ENCODE data around the gene GPN2. TPM values are rescaled to one million over a fixed set of nuclear protein-coding genes. Genes with fewer than 3 reads are reported as not detected.

GPN2 gene
- total and polyA plus RNA-seq, 9 of the 15 experiments (the other 6 are each of a cell fraction or from before 2014, with no cell fraction given), result 9.9 to 58.8 (median 20.4) TPM

DNA sequence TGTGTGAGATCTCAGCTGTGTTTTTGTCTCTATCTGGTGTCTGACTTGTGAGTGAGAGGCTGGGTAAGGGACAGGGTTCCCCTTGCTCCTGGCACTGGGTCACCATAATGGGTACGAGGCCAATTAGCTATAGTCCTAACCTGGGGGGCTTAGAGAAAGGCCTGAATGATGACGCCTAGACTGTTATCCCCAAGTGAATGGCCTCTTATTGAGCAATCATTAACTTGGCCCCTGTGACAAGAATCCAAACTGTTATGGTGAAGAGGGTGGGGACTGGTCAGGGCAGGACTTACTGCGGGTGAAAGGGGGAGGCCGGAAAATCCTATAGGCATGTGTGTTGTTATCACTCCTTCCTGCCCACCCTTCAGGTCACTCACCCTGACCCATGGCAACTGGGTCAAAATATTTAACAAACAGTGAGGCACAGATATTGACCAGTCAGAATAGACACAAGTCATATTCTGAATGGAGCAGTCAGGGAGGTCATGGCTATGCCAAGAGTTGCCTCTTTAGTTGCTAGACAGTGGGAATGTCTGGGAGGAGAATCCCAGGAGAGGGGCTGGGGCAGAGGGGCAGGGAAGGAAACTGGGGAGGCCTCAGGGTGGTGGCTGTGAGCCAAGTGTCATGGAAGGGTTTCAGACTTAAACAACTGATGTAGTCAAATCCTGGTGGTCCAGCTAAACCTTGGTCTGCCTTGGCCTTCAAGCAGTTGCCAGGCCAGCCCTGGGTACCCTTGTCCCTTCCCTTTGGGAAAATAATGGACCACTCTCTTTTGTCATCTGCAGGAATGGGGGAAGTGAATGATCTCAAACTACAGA, 20.5 kb upstream of the GPN2 start (continued):
- TF ChIP-seq, protein P1, sequence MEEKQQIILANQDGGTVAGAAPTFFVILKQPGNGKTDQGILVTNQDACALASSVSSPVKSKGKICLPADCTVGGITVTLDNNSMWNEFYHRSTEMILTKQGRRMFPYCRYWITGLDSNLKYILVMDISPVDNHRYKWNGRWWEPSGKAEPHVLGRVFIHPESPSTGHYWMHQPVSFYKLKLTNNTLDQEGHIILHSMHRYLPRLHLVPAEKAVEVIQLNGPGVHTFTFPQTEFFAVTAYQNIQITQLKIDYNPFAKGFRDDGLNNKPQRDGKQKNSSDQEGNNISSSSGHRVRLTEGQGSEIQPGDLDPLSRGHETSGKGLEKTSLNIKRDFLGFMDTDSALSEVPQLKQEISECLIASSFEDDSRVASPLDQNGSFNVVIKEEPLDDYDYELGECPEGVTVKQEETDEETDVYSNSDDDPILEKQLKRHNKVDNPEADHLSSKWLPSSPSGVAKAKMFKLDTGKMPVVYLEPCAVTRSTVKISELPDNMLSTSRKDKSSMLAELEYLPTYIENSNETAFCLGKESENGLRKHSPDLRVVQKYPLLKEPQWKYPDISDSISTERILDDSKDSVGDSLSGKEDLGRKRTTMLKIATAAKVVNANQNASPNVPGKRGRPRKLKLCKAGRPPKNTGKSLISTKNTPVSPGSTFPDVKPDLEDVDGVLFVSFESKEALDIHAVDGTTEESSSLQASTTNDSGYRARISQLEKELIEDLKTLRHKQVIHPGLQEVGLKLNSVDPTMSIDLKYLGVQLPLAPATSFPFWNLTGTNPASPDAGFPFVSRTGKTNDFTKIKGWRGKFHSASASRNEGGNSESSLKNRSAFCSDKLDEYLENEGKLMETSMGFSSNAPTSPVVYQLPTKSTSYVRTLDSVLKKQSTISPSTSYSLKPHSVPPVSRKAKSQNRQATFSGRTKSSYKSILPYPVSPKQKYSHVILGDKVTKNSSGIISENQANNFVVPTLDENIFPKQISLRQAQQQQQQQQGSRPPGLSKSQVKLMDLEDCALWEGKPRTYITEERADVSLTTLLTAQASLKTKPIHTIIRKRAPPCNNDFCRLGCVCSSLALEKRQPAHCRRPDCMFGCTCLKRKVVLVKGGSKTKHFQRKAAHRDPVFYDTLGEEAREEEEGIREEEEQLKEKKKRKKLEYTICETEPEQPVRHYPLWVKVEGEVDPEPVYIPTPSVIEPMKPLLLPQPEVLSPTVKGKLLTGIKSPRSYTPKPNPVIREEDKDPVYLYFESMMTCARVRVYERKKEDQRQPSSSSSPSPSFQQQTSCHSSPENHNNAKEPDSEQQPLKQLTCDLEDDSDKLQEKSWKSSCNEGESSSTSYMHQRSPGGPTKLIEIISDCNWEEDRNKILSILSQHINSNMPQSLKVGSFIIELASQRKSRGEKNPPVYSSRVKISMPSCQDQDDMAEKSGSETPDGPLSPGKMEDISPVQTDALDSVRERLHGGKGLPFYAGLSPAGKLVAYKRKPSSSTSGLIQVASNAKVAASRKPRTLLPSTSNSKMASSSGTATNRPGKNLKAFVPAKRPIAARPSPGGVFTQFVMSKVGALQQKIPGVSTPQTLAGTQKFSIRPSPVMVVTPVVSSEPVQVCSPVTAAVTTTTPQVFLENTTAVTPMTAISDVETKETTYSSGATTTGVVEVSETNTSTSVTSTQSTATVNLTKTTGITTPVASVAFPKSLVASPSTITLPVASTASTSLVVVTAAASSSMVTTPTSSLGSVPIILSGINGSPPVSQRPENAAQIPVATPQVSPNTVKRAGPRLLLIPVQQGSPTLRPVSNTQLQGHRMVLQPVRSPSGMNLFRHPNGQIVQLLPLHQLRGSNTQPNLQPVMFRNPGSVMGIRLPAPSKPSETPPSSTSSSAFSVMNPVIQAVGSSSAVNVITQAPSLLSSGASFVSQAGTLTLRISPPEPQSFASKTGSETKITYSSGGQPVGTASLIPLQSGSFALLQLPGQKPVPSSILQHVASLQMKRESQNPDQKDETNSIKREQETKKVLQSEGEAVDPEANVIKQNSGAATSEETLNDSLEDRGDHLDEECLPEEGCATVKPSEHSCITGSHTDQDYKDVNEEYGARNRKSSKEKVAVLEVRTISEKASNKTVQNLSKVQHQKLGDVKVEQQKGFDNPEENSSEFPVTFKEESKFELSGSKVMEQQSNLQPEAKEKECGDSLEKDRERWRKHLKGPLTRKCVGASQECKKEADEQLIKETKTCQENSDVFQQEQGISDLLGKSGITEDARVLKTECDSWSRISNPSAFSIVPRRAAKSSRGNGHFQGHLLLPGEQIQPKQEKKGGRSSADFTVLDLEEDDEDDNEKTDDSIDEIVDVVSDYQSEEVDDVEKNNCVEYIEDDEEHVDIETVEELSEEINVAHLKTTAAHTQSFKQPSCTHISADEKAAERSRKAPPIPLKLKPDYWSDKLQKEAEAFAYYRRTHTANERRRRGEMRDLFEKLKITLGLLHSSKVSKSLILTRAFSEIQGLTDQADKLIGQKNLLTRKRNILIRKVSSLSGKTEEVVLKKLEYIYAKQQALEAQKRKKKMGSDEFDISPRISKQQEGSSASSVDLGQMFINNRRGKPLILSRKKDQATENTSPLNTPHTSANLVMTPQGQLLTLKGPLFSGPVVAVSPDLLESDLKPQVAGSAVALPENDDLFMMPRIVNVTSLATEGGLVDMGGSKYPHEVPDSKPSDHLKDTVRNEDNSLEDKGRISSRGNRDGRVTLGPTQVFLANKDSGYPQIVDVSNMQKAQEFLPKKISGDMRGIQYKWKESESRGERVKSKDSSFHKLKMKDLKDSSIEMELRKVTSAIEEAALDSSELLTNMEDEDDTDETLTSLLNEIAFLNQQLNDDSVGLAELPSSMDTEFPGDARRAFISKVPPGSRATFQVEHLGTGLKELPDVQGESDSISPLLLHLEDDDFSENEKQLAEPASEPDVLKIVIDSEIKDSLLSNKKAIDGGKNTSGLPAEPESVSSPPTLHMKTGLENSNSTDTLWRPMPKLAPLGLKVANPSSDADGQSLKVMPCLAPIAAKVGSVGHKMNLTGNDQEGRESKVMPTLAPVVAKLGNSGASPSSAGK (IDR thresholded peaks at IDR 0.05), result no peak
- TF ChIP-seq TOE1 (IDR thresholded peaks at IDR 0.05; ENCODE audit: borderline replicate concordance), result no peak
- no peak for TF ChIP-seq TOE1 (CRISPR knock-in tag; IDR thresholded peaks at IDR 0.05; ENCODE audit: borderline replicate concordance, low read depth)
- TF ChIP-seq, protein P2, sequence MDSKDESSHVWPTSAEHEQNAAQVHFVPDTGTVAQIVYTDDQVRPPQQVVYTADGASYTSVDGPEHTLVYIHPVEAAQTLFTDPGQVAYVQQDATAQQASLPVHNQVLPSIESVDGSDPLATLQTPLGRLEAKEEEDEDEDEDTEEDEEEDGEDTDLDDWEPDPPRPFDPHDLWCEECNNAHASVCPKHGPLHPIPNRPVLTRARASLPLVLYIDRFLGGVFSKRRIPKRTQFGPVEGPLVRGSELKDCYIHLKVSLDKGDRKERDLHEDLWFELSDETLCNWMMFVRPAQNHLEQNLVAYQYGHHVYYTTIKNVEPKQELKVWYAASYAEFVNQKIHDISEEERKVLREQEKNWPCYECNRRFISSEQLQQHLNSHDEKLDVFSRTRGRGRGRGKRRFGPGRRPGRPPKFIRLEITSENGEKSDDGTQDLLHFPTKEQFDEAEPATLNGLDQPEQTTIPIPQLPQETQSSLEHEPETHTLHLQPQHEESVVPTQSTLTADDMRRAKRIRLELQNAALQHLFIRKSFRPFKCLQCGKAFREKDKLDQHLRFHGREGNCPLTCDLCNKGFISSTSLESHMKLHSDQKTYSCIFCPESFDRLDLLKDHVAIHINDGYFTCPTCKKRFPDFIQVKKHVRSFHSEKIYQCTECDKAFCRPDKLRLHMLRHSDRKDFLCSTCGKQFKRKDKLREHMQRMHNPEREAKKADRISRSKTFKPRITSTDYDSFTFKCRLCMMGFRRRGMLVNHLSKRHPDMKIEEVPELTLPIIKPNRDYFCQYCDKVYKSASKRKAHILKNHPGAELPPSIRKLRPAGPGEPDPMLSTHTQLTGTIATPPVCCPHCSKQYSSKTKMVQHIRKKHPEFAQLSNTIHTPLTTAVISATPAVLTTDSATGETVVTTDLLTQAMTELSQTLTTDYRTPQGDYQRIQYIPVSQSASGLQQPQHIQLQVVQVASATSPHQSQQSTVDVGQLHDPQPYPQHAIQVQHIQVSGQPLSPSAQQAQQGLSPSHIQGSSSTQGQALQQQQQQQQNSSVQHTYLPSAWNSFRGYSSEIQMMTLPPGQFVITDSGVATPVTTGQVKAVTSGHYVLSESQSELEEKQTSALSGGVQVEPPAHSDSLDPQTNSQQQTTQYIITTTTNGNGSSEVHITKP (IDR thresholded peaks at IDR 0.05; ENCODE audit: partially characterized antibody), result peak; percentile 50
- TF ChIP-seq FOXJ2 (tag; IDR thresholded peaks at IDR 0.05), result peak; percentile 42; the same call in 1 of the 2 replicates
- TF ChIP-seq ZNF583 (CRISPR knock-in tag; IDR thresholded peaks at IDR 0.05), result peak; percentile 32; the same call in 1 of the 2 replicates
- TF ChIP-seq SMAD2 (IDR thresholded peaks at IDR 0.05; ENCODE audit: low read depth, low read length), result no peak
- 0 out of 2 replicates have a peak, but pooled peaks have one; percentile 54 for TF ChIP-seq ZNF584 (CRISPR knock-in tag; IDR thresholded peaks at IDR 0.05; ENCODE audit: low read depth)
- TF ChIP-seq RAD21 (CRISPR knock-in tag; conservative IDR thresholded peaks at IDR 0.05 in 1 of 2, IDR thresholded peaks at IDR 0.05 in 1 of 2), result no peak
- no peak for TF ChIP-seq POLR3G (IDR thresholded peaks at IDR 0.05; ENCODE audit: extremely low read depth, insufficient read length, insufficient replicate concordance)

Measured in K562 (cell line).